OCI-LY3 (cell line): ENCODE results near the gene ASH1L.
"Not testable (repeated sequence)": the region's sequence is repeated elsewhere in the genome, so short reads cannot be mapped to it uniquely, and the experiment has no call there.

Experiments used
- CTCF ChIP-seq: fragments of 200-600, 300-600 bp; sonication (generic); IDR thresholded peaks from 2 replicates; pipeline ENCODE4 v1.5.1; 2014; ENCODE audit warnings: antibody characterized with exemption, low read length, low read depth
- EZH2phosphoT487 ChIP-seq: fragments of 200-600 bp; shearing (Covaris generic); IDR thresholded peaks from 2 replicates; pipeline ENCODE4 v1.6.1; 2018; ENCODE audit warnings: antibody characterized with exemption, mixed run types, low read depth

GRCh38 chr1:155505963-155506362 lies 56.6 kb downstream of the ASH1L start:
- TF ChIP-seq CTCF, EZH2phosphoT487: not testable (repeated sequence)
